ENCODE results near the gene CHM.
"Not testable (repeated sequence)": the region's sequence is repeated elsewhere in the genome, so short reads cannot be mapped to it uniquely, and the experiment has no call there.

The CHM gene

GRCh38 chrX:86047174-86047935 is at the start of gene CHM:
TSS of gene CHM (minus strand) at chrX:86047558. CDS start at chrX:86047532, 26 bp downstream.
- peak; percentile 12 to 40 for DNase-seq (ENCODE audit: low read depth in 2 of 2)

GRCh38 chrX:86078650-86079049 is 31.3 kb upstream of the CHM start:
- DNase-seq (ENCODE audit: low read depth in 2 of 2) = no peak

- DNase-seq (ENCODE audit: low read depth in 2 of 2) = no peak
Observed at GRCh38 chrX:86066998-86067397, 19.6 kb upstream of the CHM start.

- DNase-seq (ENCODE audit: low read depth in 2 of 2) = no peak
Observed at GRCh38 chrX:86061407-86061806, 14.0 kb upstream of the CHM start.

GRCh38 chrX:86051741-86052140 is 4.4 kb upstream of the CHM start:
- no peak for DNase-seq (ENCODE audit: low read depth in 2 of 2)

GRCh38 chrX:86047936-86048280 is 550 bp upstream of the CHM start:
- no peak for DNase-seq (ENCODE audit: low read depth in 2 of 2)

GRCh38 chrX:86044216-86044615 is 3.1 kb downstream of the CHM start:
- DNase-seq (ENCODE audit: low read depth in 2 of 2) = no peak

- DNase-seq (ENCODE audit: low read depth in 2 of 2) = no peak
Observed at GRCh38 chrX:86039625-86040568, 7.5 kb downstream of the CHM start.

GRCh38 chrX:86033385-86033784 is 14.0 kb downstream of the CHM start:
- DNase-seq (ENCODE audit: low read depth in 2 of 2) = no peak

- no peak for DNase-seq (ENCODE audit: low read depth in 2 of 2)
Observed at GRCh38 chrX:86028681-86029080, 18.7 kb downstream of the CHM start.

GRCh38 chrX:86023811-86024210 is 23.5 kb downstream of the CHM start:
- DNase-seq (ENCODE audit: low read depth in 2 of 2) = no peak

- DNase-seq (ENCODE audit: low read depth in 2 of 2) = no peak
Observed at GRCh38 chrX:86021652-86022289, 25.6 kb downstream of the CHM start.

- no peak for DNase-seq (ENCODE audit: low read depth in 2 of 2)
Observed at GRCh38 chrX:86016139-86016538, 31.2 kb downstream of the CHM start.

GRCh38 chrX:86014959-86015358 is 32.4 kb downstream of the CHM start:
- not testable (repeated sequence) for DNase-seq (ENCODE audit: low read depth in 2 of 2)

- DNase-seq (ENCODE audit: low read depth in 2 of 2) = no peak
Observed at GRCh38 chrX:86014421-86014820, 32.9 kb downstream of the CHM start.

GRCh38 chrX:86013792-86014191 is 33.6 kb downstream of the CHM start:
- DNase-seq (ENCODE audit: low read depth in 2 of 2) = no peak

- no peak for DNase-seq (ENCODE audit: low read depth in 2 of 2)
Observed at GRCh38 chrX:86012188-86012587, 35.2 kb downstream of the CHM start.

- not testable (repeated sequence) for DNase-seq (ENCODE audit: low read depth in 2 of 2)
Observed at GRCh38 chrX:86009803-86010202, 37.6 kb downstream of the CHM start.

GRCh38 chrX:86007891-86008290 is 39.5 kb downstream of the CHM start:
- DNase-seq (ENCODE audit: low read depth in 2 of 2) = not testable (repeated sequence)

- DNase-seq (ENCODE audit: low read depth in 2 of 2) = no peak
Observed at GRCh38 chrX:86002076-86002896, 45.1 kb downstream of the CHM start.

- no peak for DNase-seq (ENCODE audit: low read depth in 2 of 2)
Observed at GRCh38 chrX:85998954-85999353, 48.4 kb downstream of the CHM start.

- no peak for DNase-seq (ENCODE audit: low read depth in 2 of 2)
Observed at GRCh38 chrX:85996555-85996954, 50.8 kb downstream of the CHM start.

Measured in activated CD4-positive, alpha-beta T cell treated with anti-CD3 and anti-CD28 coated beads for 24 hours (primary cell).